Loucy (cell line): ENCODE results near the gene UPF3B.

Experiments used
- CTCF ChIP-seq: fragments of 200-600 bp; sonication (generic); conservative IDR thresholded peaks from 2 replicates; pipeline ENCODE4 v1.5.1; 2014; ENCODE audit warnings: mild to moderate bottlenecking, antibody characterized with exemption, low read length
- EZH2phosphoT487 ChIP-seq: fragments of 200-600 bp; IDR thresholded peaks from 2 replicates; pipeline ENCODE4 v1.6.1; 2018; ENCODE audit warnings: antibody characterized with exemption, mild to moderate bottlenecking, moderate library complexity, borderline replicate concordance

GRCh38 chrX:119880076-119880475 is 27.3 kb upstream of the UPF3B start:
- TF ChIP-seq CTCF = no peak
- TF ChIP-seq EZH2phosphoT487 = no peak
